GM18868 (cell line): ENCODE data around the gene HCAR2.
"Not testable (repeated sequence)": the region's sequence is repeated elsewhere in the genome, so short reads cannot be mapped to it uniquely, and the experiment has no call there.

Experiments used
- ATAC-seq: cut with Tn5 transposase; IDR thresholded peaks from one replicate; pipeline ENCODE4 v1.9.1; 2021; ENCODE audit warnings: mild to moderate bottlenecking, moderate library complexity; ENCODE audit not compliant: unreplicated experiment

The HCAR2 gene

DNA sequence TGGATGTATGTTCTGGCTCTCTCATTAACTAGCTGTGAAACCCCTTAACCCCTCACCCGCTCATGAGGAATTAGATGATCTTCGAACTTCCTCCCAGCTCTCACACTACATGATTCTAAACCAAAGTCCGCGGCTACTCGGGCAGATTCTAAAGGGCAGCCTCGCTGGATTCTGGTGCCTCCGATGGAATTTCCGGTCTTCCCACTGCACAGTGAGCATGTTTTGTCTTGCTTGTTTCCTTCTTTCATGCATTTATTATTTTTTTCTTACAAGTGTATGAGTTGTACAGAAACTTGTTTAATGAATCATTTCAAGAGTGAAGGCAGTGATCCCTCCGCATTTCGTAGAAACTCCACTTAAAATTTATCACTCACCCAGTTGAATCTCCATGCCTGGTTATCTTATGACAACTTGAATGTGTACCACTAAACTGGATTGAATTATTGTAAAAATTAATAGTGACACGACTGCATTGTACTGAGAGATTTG, 17.9 kb upstream of the HCAR2 start:
- ATAC-seq = no peak

GRCh38 chr12:122716658-122717057, 13.5 kb upstream of the HCAR2 start, which contains the start of gene HCAR3:
HCAR3 (minus strand) TSS chr12:122716811; CDS start chr12:122716737, 74 bp downstream.
- not testable (repeated sequence) for ATAC-seq

- ATAC-seq = not testable (repeated sequence)
These were observed 12.1 kb upstream of the HCAR2 start for GRCh38 chr12:122715211-122715610.

GRCh38 chr12:122713491-122714188, 10.5 kb upstream of the HCAR2 start:
- ATAC-seq = not testable (repeated sequence)

GRCh38 chr12:122711266-122711665, 8.1 kb upstream of the HCAR2 start:
- not testable (repeated sequence) for ATAC-seq

- ATAC-seq = not testable (repeated sequence)
These were observed 7.2 kb upstream of the HCAR2 start for GRCh38 chr12:122710341-122710740.

- ATAC-seq = not testable (repeated sequence)
These were observed 6.1 kb upstream of the HCAR2 start for GRCh38 chr12:122709287-122709686.

GRCh38 chr12:122703841-122704240, 684 bp upstream of the HCAR2 start:
- ATAC-seq = not testable (repeated sequence)

DNA sequence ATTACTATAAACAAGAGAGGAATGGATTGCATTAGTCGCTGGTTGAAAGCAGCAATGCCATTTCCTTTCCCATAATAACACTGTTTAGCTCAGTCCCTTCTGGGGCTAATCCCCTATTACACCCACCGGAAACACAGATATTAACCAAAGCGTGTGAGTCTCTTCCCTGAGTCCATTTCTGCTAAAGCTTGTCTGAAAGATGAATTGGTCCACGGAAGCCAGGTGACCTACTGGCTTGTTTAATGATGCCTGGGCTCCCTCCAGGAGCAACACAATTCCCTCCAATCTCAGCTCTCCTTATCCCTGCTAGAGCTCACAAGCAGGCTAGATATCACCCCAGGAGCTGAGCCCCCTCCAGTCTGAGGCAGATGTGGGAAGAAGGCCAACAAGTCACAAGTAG, 1.7 kb downstream of the HCAR2 start:
- not testable (repeated sequence) for ATAC-seq

GRCh38 chr12:122700038-122700710, 3.0 kb downstream of the HCAR2 start:
- ATAC-seq = not testable (repeated sequence)

DNA sequence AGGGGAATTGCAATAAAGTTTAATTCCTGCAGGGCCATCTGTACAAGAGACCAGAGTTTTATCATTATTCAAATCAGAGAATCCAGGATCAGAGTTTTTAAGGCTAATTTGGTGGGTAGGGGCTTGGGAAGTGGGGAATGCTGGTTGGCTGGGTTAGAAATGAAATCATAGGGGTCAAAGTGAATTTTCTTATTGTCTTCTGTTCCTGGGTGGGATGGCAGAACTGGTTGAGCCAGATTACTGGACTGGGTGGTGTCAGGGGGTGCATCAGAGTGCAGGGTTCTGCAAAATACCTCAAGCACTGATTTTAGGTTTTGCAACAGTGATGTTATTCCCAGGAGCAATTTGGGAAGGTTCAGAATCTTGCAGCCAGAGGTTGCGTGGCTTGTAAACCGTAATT, 6.2 kb downstream of the HCAR2 start:
- not testable (repeated sequence) for ATAC-seq

DNA sequence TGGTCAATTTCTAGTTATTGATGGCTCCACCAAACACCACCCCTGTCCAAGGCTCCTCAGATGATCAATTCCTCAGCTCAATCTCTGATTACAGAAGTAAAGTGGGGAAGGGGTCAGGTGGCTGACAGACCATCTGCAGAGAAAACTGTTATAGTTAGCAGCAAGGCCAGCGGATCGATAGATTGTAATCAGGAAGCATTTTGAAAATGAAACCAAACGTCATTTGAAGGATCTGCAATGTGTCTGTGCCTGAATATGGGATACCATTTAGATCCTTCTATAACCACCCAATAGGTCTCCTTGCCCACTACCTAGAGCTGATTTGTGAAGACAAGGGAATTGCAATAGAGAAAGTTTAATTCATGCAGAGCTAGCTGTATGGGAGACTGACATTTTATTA, 11.6 kb downstream of the HCAR2 start:
- ATAC-seq = no peak

DNA sequence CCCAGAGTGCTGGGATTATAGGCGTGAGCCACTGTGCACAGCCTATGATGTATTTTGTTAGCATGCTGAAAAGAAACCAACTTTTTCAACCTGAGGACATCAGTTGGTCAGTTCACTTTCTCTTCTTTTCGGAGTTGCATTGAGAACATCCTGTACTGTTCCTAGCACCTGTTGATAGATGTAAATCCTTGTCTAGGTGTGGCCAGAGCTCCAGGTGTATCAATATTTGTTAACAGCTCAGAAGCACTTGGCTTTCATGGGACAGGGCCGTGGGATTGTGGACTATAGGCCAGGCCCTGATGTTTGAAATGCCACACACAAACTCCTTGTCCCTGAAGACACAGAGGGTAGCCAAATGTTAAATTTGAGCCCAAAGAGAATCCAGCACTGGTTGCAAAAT, 14.9 kb downstream of the HCAR2 start:
- ATAC-seq = no peak

- ATAC-seq = no peak
These were observed 16.1 kb downstream of the HCAR2 start for GRCh38 chr12:122687086-122687485.

GRCh38 chr12:122686538-122686937, 16.6 kb downstream of the HCAR2 start:
- ATAC-seq = no peak

GRCh38 chr12:122684297-122684813, 18.8 kb downstream of the HCAR2 start:
- no peak for ATAC-seq

DNA sequence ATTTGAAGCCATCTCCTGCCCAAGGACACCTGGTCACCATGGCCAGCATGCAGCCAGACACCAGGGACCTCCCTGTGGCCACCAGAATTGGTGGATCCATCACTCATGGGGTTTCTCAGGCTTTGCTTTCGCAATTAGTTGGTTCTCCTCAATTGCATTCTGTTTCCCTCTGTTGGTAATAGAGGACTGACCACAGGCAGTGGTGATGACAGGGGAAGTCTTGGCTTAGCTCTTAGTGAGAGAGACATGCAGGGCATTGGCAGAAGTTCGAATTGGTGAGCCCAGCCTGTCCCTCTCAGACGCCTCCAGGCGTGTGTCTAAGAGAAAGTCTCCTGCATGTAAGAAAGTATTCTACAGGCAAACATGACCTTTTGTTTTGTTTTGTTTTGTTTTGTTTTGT, 21.3 kb downstream of the HCAR2 start:
- ATAC-seq = no peak

DNA sequence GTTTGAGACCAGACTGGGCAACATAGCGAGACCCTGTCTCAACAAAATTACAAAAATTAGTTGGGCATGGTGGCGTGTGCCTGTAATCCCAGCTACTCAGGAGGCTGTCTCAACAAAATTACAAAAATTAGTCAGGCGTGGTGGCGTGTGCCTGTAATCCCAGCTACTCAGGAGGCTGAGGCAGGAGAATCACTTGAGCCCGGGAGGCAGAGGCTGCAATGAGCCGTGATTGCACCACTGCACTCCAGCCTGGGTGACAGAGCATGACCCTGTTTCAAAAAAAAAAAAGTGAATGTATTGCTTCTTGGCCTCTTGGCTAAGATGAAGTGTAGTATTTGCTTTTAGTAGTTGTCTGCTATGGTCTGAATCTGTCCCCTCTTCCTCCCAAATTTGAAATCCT, 22.2 kb downstream of the HCAR2 start:
- ATAC-seq = not testable (repeated sequence)

GRCh38 chr12:122676781-122677180, 26.4 kb downstream of the HCAR2 start:
- not testable (repeated sequence) for ATAC-seq

DNA sequence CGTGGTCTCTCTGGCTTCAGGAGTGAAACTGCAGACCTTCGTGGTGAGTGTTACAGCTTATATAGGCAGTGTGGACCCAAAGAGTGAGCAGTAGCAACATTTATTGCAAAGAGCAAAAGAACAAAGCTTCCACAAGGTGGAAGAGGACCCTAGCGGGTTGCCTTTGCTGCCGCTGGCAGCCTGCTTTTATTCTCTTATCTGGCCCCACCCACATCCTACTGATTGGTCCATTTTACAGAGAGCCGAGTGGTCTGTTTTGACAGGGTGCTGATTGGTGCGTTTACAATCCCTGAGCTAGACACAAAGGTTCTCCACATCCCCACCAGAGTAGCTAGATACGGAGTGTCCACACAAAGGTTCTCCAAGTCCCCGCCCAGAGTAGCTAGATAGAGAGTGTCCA, 27.1 kb downstream of the HCAR2 start:
- not testable (repeated sequence) for ATAC-seq

GRCh38 chr12:122672515-122672914, 30.6 kb downstream of the HCAR2 start:
- ATAC-seq = no peak
